ENCODE data around the gene FBXL16. TPM values are rescaled to one million over a fixed set of nuclear protein-coding genes. Genes with fewer than 3 reads are reported as not detected.

FBXL16 gene
- total and polyA plus RNA-seq, 2 of the 13 experiments (the other 11 are each of a cell fraction or from before 2014, with no cell fraction given) = 0.22 to 2.0 TPM

DNA sequence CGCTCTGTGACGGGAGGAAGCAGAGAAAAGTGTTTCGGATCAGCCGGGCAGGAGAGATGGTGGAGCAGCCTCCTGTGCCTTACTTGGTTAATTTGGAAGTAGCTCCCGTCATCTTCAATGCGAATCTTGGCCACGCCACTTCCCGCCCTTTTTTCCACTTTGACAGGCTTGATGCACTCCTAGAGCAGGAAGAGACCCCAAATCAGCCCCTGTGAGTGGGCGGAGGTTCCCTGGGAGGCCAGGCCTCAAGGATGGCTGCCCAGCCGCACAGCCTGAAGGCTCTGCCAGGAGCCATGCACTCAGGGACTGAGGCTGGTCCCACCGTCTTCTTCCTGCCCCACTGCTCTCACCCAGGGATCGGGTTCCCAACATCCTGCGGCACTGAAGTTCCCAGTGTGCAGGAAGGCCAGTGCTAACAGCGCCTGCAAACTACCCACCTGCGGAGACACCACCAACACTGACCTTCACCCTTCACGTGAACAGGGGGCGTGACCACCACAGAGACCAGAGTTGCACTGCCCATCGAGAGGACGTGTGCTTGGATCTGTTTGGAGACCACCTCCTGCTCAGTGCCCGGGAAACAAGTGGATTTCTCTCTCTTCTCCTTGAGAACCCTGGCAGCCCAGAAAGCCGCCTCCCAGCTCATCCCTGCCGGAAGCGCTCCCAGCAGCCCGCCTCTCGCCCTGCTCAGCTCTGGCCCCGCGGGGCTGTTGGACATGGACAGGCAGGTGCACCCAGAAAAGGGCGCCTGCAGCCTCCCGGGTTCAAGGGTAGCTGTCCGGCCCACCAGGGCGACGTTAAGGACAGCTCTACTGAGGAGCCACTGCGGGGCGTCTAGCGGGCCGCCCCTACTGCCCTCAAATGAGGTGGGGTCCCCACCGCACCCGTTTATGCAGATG lies 34.2 kb upstream of the FBXL16 start (continued):
- TF ChIP-seq ZBTB42 (CRISPR knock-in tag; IDR thresholded peaks at IDR 0.05) (no peak), ZNF737 (CRISPR knock-in tag; IDR thresholded peaks at IDR 0.05; ENCODE audit: borderline replicate concordance) (no peak), ZNF724P (CRISPR knock-in tag; IDR thresholded peaks at IDR 0.05; ENCODE audit: borderline replicate concordance) (no peak), MTA1 (CRISPR knock-in tag; IDR thresholded peaks at IDR 0.05; ENCODE audit: borderline replicate concordance) (no peak), SIX4 (CRISPR knock-in tag; IDR thresholded peaks at IDR 0.05) (no peak), GZF1 (CRISPR knock-in tag; IDR thresholded peaks at IDR 0.05) (0 out of 2 replicates have a peak, but pooled peaks have one; percentile 11), HDAC1 (CRISPR knock-in tag; IDR thresholded peaks at IDR 0.05) (peak; percentile 60), HDAC2 (CRISPR knock-in tag; IDR thresholded peaks at IDR 0.05) (0 out of 2 replicates have a peak, but pooled peaks have one; percentile 29), POGZ (CRISPR knock-in tag; IDR thresholded peaks at IDR 0.05) (no peak), SUZ12 (IDR thresholded peaks at IDR 0.05; ENCODE audit: low read depth, low read length) (no peak), JUN (CRISPR knock-in tag; IDR thresholded peaks at IDR 0.05) (no peak), HHEX (CRISPR knock-in tag; IDR thresholded peaks at IDR 0.05) (no peak), ZNF180 (CRISPR knock-in tag; IDR thresholded peaks at IDR 0.05; ENCODE audit: borderline replicate concordance, low read depth) (no peak), ZNF556 (CRISPR knock-in tag; IDR thresholded peaks at IDR 0.05; ENCODE audit: borderline replicate concordance) (no peak), ONECUT2 (CRISPR knock-in tag; IDR thresholded peaks at IDR 0.05) (no peak)
- TF ChIP-seq, protein P1, sequence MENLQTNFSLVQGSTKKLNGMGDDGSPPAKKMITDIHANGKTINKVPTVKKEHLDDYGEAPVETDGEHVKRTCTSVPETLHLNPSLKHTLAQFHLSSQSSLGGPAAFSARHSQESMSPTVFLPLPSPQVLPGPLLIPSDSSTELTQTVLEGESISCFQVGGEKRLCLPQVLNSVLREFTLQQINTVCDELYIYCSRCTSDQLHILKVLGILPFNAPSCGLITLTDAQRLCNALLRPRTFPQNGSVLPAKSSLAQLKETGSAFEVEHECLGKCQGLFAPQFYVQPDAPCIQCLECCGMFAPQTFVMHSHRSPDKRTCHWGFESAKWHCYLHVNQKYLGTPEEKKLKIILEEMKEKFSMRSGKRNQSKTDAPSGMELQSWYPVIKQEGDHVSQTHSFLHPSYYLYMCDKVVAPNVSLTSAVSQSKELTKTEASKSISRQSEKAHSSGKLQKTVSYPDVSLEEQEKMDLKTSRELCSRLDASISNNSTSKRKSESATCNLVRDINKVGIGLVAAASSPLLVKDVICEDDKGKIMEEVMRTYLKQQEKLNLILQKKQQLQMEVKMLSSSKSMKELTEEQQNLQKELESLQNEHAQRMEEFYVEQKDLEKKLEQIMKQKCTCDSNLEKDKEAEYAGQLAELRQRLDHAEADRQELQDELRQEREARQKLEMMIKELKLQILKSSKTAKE (CRISPR knock-in tag; IDR thresholded peaks at IDR 0.05; ENCODE audit: borderline replicate concordance) = no peak
- TF ChIP-seq, protein P2, sequence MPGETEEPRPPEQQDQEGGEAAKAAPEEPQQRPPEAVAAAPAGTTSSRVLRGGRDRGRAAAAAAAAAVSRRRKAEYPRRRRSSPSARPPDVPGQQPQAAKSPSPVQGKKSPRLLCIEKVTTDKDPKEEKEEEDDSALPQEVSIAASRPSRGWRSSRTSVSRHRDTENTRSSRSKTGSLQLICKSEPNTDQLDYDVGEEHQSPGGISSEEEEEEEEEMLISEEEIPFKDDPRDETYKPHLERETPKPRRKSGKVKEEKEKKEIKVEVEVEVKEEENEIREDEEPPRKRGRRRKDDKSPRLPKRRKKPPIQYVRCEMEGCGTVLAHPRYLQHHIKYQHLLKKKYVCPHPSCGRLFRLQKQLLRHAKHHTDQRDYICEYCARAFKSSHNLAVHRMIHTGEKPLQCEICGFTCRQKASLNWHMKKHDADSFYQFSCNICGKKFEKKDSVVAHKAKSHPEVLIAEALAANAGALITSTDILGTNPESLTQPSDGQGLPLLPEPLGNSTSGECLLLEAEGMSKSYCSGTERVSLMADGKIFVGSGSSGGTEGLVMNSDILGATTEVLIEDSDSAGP (CRISPR knock-in tag; IDR thresholded peaks at IDR 0.05; ENCODE audit: borderline replicate concordance) = no peak
- TF ChIP-seq, protein P3, sequence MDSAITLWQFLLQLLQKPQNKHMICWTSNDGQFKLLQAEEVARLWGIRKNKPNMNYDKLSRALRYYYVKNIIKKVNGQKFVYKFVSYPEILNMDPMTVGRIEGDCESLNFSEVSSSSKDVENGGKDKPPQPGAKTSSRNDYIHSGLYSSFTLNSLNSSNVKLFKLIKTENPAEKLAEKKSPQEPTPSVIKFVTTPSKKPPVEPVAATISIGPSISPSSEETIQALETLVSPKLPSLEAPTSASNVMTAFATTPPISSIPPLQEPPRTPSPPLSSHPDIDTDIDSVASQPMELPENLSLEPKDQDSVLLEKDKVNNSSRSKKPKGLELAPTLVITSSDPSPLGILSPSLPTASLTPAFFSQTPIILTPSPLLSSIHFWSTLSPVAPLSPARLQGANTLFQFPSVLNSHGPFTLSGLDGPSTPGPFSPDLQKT (CRISPR knock-in tag; IDR thresholded peaks at IDR 0.05; ENCODE audit: borderline replicate concordance) = no peak
- TF ChIP-seq, protein P4, sequence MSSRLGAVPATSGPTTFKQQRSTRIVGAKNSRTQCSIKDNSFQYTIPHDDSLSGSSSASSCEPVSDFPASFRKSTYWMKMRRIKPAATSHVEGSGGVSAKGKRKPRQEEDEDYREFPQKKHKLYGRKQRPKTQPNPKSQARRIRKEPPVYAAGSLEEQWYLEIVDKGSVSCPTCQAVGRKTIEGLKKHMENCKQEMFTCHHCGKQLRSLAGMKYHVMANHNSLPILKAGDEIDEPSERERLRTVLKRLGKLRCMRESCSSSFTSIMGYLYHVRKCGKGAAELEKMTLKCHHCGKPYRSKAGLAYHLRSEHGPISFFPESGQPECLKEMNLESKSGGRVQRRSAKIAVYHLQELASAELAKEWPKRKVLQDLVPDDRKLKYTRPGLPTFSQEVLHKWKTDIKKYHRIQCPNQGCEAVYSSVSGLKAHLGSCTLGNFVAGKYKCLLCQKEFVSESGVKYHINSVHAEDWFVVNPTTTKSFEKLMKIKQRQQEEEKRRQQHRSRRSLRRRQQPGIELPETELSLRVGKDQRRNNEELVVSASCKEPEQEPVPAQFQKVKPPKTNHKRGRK (CRISPR knock-in tag; IDR thresholded peaks at IDR 0.05) = no peak
- TF ChIP-seq, protein P5, sequence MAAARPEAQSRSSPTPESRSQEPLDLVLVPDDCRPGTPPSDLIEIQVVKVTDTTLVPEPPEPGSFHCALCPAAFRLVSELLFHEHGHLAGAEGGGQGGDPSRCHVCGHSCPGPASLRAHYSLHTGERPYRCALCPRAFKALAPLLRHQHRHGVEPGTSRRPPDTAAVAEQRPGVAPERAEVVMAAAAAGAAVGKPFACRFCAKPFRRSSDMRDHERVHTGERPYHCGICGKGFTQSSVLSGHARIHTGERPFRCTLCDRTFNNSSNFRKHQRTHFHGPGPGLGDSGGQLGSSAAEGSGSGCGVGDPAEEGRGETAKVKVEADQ (CRISPR knock-in tag; IDR thresholded peaks at IDR 0.05; ENCODE audit: borderline replicate concordance) = 0 out of 2 replicates have a peak, but pooled peaks have one; percentile 43
- TF ChIP-seq, protein P6, sequence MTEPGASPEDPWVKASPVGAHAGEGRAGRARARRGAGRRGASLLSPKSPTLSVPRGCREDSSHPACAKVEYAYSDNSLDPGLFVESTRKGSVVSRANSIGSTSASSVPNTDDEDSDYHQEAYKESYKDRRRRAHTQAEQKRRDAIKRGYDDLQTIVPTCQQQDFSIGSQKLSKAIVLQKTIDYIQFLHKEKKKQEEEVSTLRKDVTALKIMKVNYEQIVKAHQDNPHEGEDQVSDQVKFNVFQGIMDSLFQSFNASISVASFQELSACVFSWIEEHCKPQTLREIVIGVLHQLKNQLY (CRISPR knock-in tag; IDR thresholded peaks at IDR 0.05) = peak; percentile 96
